IMR-90 (cell line): ENCODE measurements around the gene SIGLEC11. TPM values are rescaled to one million over a fixed set of nuclear protein-coding genes. Genes with fewer than 3 reads are reported as not detected.

Experiments used
- ATAC-seq: fragments of 200-7000 bp; cut with Tn5 transposase; 2 replicates; pipeline ENCODE4 v1.9.1; 2020; ENCODE audit warnings: low read depth, mild to moderate bottlenecking, moderate library complexity
- BruUV-seq: library from RNA; stranded (reverse); fragments of 400-500 nt; replicated peaks from 2 replicates; lab custom pipeline; 2021; lab: Mats Ljungman, UMichigan
- CTCF ChIA-PET: fragments of 300-600 bp; formaldehyde crosslinking; extraction: SDS; loops from one replicate; lab custom pipeline; 2021; ENCODE audit warnings: antibody characterized with exemption; lab: Yijun Ruan, JAX
- POLR2A ChIA-PET: fragments of 300-600 bp; sonication (Branson Sonifier 250); formaldehyde crosslinking; loops from one replicate; lab custom pipeline; 2022; ENCODE audit warnings: antibody characterized with exemption; ENCODE audit not compliant: unreplicated experiment; lab: Charles Lee
- DNase-seq: peaks from one replicate; pipeline ENCODE4 v3.0.0; 2013
- H2AFZ ChIP-seq: replicated peaks from 2 replicates; pipeline ENCODE3; 2013; ENCODE audit warnings: low read length, mild to moderate bottlenecking; ENCODE audit not compliant: poor library complexity
- H2AK5ac ChIP-seq: 2 replicates; pipeline ENCODE4 v1.6.1; 2013; ENCODE audit warnings: low read depth, low read length, inconsistent platforms
- H2AK9ac ChIP-seq: replicated peaks from 2 replicates; pipeline ENCODE3; 2013; ENCODE audit warnings: mild to moderate bottlenecking, low read depth, low read length, moderate library complexity; ENCODE audit not compliant: poor library complexity
- H2BK120ac ChIP-seq: 2 replicates; pipeline ENCODE4 v1.6.1; 2013; ENCODE audit warnings: low read depth, low read length, inconsistent platforms
- H2BK15ac ChIP-seq: 3 replicates; pipeline ENCODE4 v1.6.1; 2013; ENCODE audit warnings: low read depth, low read length, inconsistent platforms
- H2BK20ac ChIP-seq: 2 replicates; pipeline ENCODE4 v1.6.1; 2013; ENCODE audit warnings: low read depth, mild to moderate bottlenecking, inconsistent platforms, low read length, moderate library complexity
- H2BK5ac ChIP-seq: 2 replicates; pipeline ENCODE4 v1.6.1; 2013; ENCODE audit warnings: mild to moderate bottlenecking, low read depth, low read length, inconsistent platforms; ENCODE audit not compliant: poor library complexity, severe bottlenecking
- H3K14ac ChIP-seq: replicated peaks from 2 replicates; pipeline ENCODE4 v1.6.1; 2013; ENCODE audit warnings: low read depth, low read length, inconsistent platforms
- H3K18ac ChIP-seq: 2 replicates; pipeline ENCODE4 v1.6.1; 2013; ENCODE audit warnings: low read depth, low read length, control low read depth
- H3K23ac ChIP-seq: 2 replicates; pipeline ENCODE4 v1.6.1; 2013; ENCODE audit warnings: low read depth, low read length, inconsistent platforms
- H3K27ac ChIP-seq: 2 replicates; pipeline ENCODE4 v1.5.1; 2013; ENCODE audit warnings: mild to moderate bottlenecking, control low read depth, low read length; ENCODE audit not compliant: insufficient read depth
- H3K27me3 ChIP-seq: 2 replicates; pipeline ENCODE4 v1.6.1; 2013; ENCODE audit warnings: low read length; ENCODE audit not compliant: control insufficient read depth, insufficient read depth
- H3K36me3 ChIP-seq: 2 replicates; pipeline ENCODE4 v1.6.1; 2013; ENCODE audit warnings: low read length, mixed read lengths; ENCODE audit not compliant: control insufficient read depth, insufficient read depth
- H3K4ac ChIP-seq: 2 replicates; pipeline ENCODE4 v1.6.1; 2013; ENCODE audit warnings: low read depth, low read length, inconsistent platforms
- H3K4me1 ChIP-seq: 2 replicates; pipeline ENCODE4 v1.6.1; 2013; ENCODE audit warnings: low read length, mixed read lengths; ENCODE audit not compliant: control insufficient read depth, insufficient read depth
- H3K4me2 ChIP-seq: 2 replicates; pipeline ENCODE4 v1.6.1; 2013; ENCODE audit warnings: low read depth, mild to moderate bottlenecking, control low read depth, low read length, moderate library complexity
- H3K4me3 ChIP-seq: 2 replicates; pipeline ENCODE4 v1.5.1; 2013; ENCODE audit warnings: low read depth, mild to moderate bottlenecking, control low read depth, low read length, moderate library complexity; ENCODE audit not compliant: insufficient read depth
- H3K56ac ChIP-seq: 2 replicates; pipeline ENCODE4 v1.6.1; 2013; ENCODE audit warnings: low read length, inconsistent platforms; ENCODE audit not compliant: insufficient read depth; ENCODE audit errors: extremely low read depth
- H3K79me1 ChIP-seq, 2 experiments: 2 replicates each; pipeline ENCODE4 v1.6.1; 2013; ENCODE audit warnings: low read length in 2 of 2, inconsistent platforms in 1 of 2, low read depth in 1 of 2
- H3K9ac ChIP-seq: 2 replicates; pipeline ENCODE4 v1.6.1; 2013; ENCODE audit warnings: low read depth, low read length, control low read depth
- H3K9me1 ChIP-seq: 2 replicates; pipeline ENCODE4 v1.6.1; 2013; ENCODE audit warnings: low read length, inconsistent platforms; ENCODE audit not compliant: insufficient read depth
- H3K9me3 ChIP-seq: 2 replicates; pipeline ENCODE4 v1.6.1; 2013; ENCODE audit warnings: low read length; ENCODE audit not compliant: control insufficient read depth, insufficient read depth
- H4K20me1 ChIP-seq: 2 replicates; pipeline ENCODE4 v1.6.1; 2013; ENCODE audit warnings: low read length, inconsistent platforms; ENCODE audit not compliant: insufficient read depth
- H4K5ac ChIP-seq: 2 replicates; pipeline ENCODE4 v1.6.1; 2013; ENCODE audit warnings: mild to moderate bottlenecking, low read depth, low read length, control low read depth
- H4K8ac ChIP-seq, 2 experiments: 2 replicates each; pipeline ENCODE4 v1.6.1; 2013; ENCODE audit warnings: low read depth in 2 of 2, low read length in 2 of 2, control low read depth in 1 of 2, inconsistent platforms in 1 of 2
- H4K91ac ChIP-seq: 2 replicates; pipeline ENCODE4 v1.6.1; 2013; ENCODE audit warnings: low read depth, low read length, inconsistent platforms; ENCODE audit not compliant: insufficient read depth
- CEBPB ChIP-seq: IDR thresholded peaks from 2 replicates; pipeline ENCODE4 v1.6.1; 2012; ENCODE audit warnings: low read depth, low read length, improper control_type of control experiment
- CHD1 ChIP-seq: IDR thresholded peaks from 2 replicates; pipeline ENCODE4 v1.6.1; 2012; ENCODE audit warnings: low read depth, low read length, improper control_type of control experiment
- FOS ChIP-seq: fragments of 150-350 bp; IDR thresholded peaks from 2 replicates; pipeline ENCODE4 v1.6.1; 2016; ENCODE audit warnings: low read depth, low read length
- MAFK ChIP-seq: IDR thresholded peaks from 2 replicates; pipeline ENCODE4 v1.6.1; 2012; ENCODE audit warnings: low read depth, low read length, improper control_type of control experiment
- NFE2L2 ChIP-seq: fragments of 150-350 bp; IDR thresholded peaks from 2 replicates; pipeline ENCODE4 v1.6.1; 2016; ENCODE audit warnings: low read depth, mild to moderate bottlenecking, low read length
- RAD21 ChIP-seq: IDR thresholded peaks from 2 replicates; pipeline ENCODE4 v1.6.1; 2012; ENCODE audit warnings: low read length, improper control_type of control experiment
- RFX5 ChIP-seq: IDR thresholded peaks from 2 replicates; pipeline ENCODE4 v1.8.0; 2012; ENCODE audit warnings: low read depth, mild to moderate bottlenecking, low read length, moderate library complexity
- WGBS, 2 experiments: methylation state at CpG; one replicate each; pipeline versions ENCODE4 v1.1.5 to v1.1.7; 2013; ENCODE audit warnings: missing lambda C conversion rate in 2 of 2; ENCODE audit not compliant: insufficient read length in 1 of 2; ENCODE audit errors: extremely low coverage in 2 of 2; 5-methylcytosine and 5-hydroxymethylcytosine counted together
- dilution Hi-C: fragments of 300-500 bp; cut with HindIII; formaldehyde crosslinking; loops from one replicate; pipeline ENCODE4 v1.14.3; 2018; ENCODE audit warnings: low sequenced_read_pairs; ENCODE audit not compliant: unreplicated experiment
- in situ Hi-C: fragments of 300-500 bp; cut with MboI; formaldehyde crosslinking; loops from 3 replicates; pipeline ENCODE4 v1.14.3; 2019; ENCODE audit warnings: low sequenced_read_pairs, inconsistent platforms, mixed read lengths
- intact Hi-C: fragments of 100-400 bp; cut with micrococcal nuclease; formaldehyde crosslinking; loops from 2 replicates; pipeline ENCODE4 v1.10.0; 2022
- polyA plus RNA-seq, 3 experiments: library from polyadenylated mRNA; depleted of rRNA; stranded (reverse); fragments of >200 nt; gene quantifications; 2 replicates each; pipeline ENCODE4 v1.2.3, GENCODE V29; 2012; ENCODE audit warnings: low replicate concordance in 1 of 3
- total RNA-seq: library from RNA; depleted of rRNA; stranded (reverse); fragments of >200 nt; gene quantifications from 2 replicates; pipeline ENCODE4 v1.2.3, GENCODE V29; 2012
- TF ChIP-seq, protein P1 (sequence below): fragments of 150-350 bp; IDR thresholded peaks from 2 replicates; pipeline ENCODE4 v1.6.1; 2017; ENCODE audit warnings: mild to moderate bottlenecking, antibody characterized with exemption, low read length, low read depth
- TF ChIP-seq, protein P2 (sequence below): fragments of 150-350 bp; IDR thresholded peaks from 2 replicates; pipeline ENCODE4 v1.6.1; 2016; ENCODE audit warnings: low read depth, mild to moderate bottlenecking, low read length, moderate library complexity, borderline replicate concordance

The SIGLEC11 gene
- total and polyA plus RNA-seq, 2 of the 4 experiments (the other 2 are of a cell fraction), result not detected

DNA sequence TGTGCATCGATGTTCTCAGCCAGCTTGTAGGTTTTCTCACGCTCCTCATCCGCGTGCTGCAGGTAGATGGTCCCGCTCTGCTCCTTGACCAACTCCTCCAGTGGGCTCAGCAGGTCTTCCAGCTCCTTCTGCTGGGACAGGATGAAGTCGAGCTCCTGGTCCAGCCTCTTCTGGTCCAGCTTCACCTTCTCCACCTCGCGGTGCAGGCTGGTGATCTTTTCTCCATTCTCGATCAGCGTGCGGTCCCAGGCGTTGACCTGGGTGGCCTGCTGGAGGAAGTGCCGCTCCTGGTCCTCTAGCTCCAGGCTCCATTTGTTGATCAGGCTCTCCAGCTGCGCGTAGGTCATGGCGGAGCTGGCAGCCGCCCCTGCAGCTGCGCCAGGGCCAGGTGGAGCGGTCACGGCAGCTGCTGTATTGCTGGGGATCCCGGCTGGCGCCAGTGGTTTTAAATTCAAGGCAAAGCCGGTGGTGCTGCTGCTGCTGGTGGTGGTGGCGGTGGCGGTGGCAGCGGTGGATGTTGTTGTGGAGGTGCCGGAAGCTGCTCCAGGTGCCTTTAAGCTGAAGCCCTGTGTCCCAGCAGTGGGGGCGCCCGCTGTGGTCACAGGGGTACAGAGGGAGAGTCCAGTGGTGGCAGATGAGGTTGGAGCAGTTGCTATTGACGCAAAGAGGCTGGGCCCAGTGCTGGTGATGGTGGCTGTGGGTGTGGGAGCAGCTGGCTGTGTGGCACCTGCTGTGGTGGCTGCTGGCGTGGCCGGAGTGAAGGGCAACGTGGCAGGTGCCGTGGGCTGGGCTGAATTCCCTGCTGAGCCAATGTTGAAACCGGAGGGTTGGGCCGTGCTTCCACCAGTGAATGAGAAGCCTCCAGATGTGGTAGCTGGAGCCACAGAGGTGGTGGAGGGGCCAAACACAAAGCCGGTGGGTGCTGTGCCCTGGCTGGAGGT lies 52.2 kb downstream of the SIGLEC11 start (continued):
- TF ChIP-seq, protein P1, sequence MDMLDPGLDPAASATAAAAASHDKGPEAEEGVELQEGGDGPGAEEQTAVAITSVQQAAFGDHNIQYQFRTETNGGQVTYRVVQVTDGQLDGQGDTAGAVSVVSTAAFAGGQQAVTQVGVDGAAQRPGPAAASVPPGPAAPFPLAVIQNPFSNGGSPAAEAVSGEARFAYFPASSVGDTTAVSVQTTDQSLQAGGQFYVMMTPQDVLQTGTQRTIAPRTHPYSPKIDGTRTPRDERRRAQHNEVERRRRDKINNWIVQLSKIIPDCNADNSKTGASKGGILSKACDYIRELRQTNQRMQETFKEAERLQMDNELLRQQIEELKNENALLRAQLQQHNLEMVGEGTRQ, result no peak

DNA sequence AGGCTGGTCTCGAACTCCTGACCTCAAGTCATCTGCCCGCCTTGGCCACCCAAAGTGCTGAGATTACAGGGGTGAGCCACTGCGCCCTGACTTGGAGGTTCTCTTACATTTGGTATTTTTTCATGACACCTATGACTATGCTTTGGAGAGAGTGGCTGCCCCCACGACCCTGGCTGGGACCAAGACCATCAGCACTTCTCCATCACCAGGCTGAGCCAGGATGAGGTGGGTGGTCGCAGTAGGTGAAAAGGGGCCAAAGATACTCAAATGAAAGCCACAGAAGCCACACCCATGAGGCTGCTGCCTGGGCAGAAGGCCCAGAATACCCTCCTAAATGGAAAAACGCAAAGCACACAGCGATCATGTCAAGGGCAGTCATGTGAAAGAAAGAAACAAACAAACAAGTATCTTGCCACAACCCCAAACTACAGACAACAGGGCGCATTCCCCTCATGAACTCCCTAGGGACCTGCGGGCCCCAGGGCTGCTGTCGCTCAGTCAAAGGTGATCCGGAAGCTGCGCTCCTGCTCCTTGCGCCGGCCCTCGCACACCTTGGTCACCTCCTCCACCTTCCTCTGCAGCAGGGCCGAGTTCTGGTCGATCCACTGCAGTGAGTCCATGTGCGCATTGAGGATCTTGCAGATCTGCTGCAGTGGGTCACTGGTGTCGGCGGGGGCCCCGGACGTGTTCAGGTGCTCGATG lies 53.1 kb downstream of the SIGLEC11 start:
- H3K14ac ChIP-seq, result no peak overlapping the region
- no peak overlapping the region for H3K4me3 ChIP-seq
- intact Hi-C loops (no loop called here), in situ Hi-C loops (no loop called here), dilution Hi-C loops (no loop called here)
- H3K27me3 ChIP-seq, result no peaks in the 10 kb centered on the region
- H3K18ac ChIP-seq, result no peak overlapping the region
- H2BK20ac ChIP-seq, result no peak overlapping the region
- H3K4ac ChIP-seq, result no peak overlapping the region
- H2AK5ac ChIP-seq, result no peak overlapping the region
- no peak overlapping the region for H4K8ac ChIP-seq
- H3K27ac ChIP-seq, result no peak overlapping the region
- H3K4me1 ChIP-seq, result peaks cover 2% of the 10 kb centered on the region
- TF ChIP-seq FOS, result no peak
- TF ChIP-seq, protein P1, result no peak
- TF ChIP-seq RAD21, result no peak
- no peak for TF ChIP-seq NFE2L2
- no peak for TF ChIP-seq CHD1
- TF ChIP-seq, protein P2, sequence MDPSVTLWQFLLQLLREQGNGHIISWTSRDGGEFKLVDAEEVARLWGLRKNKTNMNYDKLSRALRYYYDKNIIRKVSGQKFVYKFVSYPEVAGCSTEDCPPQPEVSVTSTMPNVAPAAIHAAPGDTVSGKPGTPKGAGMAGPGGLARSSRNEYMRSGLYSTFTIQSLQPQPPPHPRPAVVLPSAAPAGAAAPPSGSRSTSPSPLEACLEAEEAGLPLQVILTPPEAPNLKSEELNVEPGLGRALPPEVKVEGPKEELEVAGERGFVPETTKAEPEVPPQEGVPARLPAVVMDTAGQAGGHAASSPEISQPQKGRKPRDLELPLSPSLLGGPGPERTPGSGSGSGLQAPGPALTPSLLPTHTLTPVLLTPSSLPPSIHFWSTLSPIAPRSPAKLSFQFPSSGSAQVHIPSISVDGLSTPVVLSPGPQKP, result no peak
- no peak for TF ChIP-seq MAFK
- no peak for TF ChIP-seq CEBPB
- TF ChIP-seq RFX5, result no peak
- CTCF ChIA-PET, result no interaction called here
- no peak overlapping the region for H3K9ac ChIP-seq
- peaks cover 26% of the 10 kb centered on the region for H4K20me1 ChIP-seq
- no peak overlapping the region for H3K23ac ChIP-seq
- no peak overlapping the region for H2AK9ac ChIP-seq
- no TSS peak for BruUV-seq
- WGBS, 2 experiments, result 97% methylated on average over 14 of the region's 23 CpGs; no CpG with 5 or more reads in 1 of the 2 experiments
- H4K91ac ChIP-seq, result no peak overlapping the region
- H3K56ac ChIP-seq, result no peak overlapping the region
- H3K9me1 ChIP-seq, result peaks cover 12% of the 10 kb centered on the region; the same call in 1 of the 2 replicates
- ATAC-seq (no peak), DNase-seq (no peak)
- POLR2A ChIA-PET, result no interaction called here
- no peak overlapping the region for H4K5ac ChIP-seq
- no peak overlapping the region for H2BK5ac ChIP-seq
- H2AFZ ChIP-seq, result no peak overlapping the region
- peaks cover 39% of the 10 kb centered on the region for H3K36me3 ChIP-seq
- no peaks in the 10 kb centered on the region for H3K9me3 ChIP-seq
- no peak overlapping the region for H2BK120ac ChIP-seq
- no peak overlapping the region for H2BK15ac ChIP-seq
- no peak overlapping the region for H3K4me2 ChIP-seq
- peaks cover 7 to 58% of the 10 kb centered on the region in 2 experiments; a peak in 3 of 4 replicates for H3K79me1 ChIP-seq
